ENCODE measurements around the gene ILKAP.
"Not testable (repeated sequence)": the region's sequence is repeated elsewhere in the genome, so short reads cannot be mapped to it uniquely, and the experiment has no call there.

Gene ILKAP

DNA sequence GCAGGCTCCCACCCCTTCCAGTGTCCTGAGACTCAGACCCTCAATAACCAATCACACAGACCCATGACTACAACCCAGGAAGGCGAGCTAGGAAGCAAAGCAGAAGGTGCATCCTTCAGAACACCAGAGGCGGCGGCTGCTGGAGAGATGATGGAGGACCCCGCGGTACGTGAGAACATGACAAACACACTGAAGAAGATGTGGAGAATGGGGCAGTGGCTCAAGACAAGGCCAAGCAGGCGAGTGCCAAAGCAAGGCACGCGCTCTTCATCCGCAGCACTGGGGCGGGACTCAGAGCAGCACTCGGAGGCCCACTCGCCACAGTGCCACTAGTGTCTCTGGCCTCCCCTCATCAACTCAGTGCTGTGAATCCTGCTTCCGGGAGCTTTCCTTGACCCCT, 31.1 kb downstream of the ILKAP start:
- Histone ChIP-seq H3K27ac (ENCODE audit: low read depth, low read length) (no peak overlapping the region), H3K9me2 (replicated peaks; ENCODE audit: insufficient read depth, low read length) (no peaks in the 10 kb centered on the region), H3K4me3 (ENCODE audit: insufficient read depth, low read length, poor library complexity, severe bottlenecking) (no peak overlapping the region), H3K79me2 (ENCODE audit: insufficient read depth, low read length) (no peaks in the 10 kb centered on the region), H3K4me2 (ENCODE audit: low read depth, low read length, poor library complexity, severe bottlenecking) (no peak overlapping the region), H3K36me3 (ENCODE audit: low read length) (peaks cover under 1% of the 10 kb centered on the region; the same call in 1 of the 2 replicates), H2AFZ (ENCODE audit: low read depth, low read length, severe bottlenecking) (no peak overlapping the region), H3K27me3 (ENCODE audit: low read length) (no peaks in the 10 kb centered on the region), H3K9ac (ENCODE audit: low read length) (no peak overlapping the region), H3F3A (ENCODE audit: insufficient read depth) (no peaks in the 10 kb centered on the region), H4K20me1 (ENCODE audit: low read depth, low read length) (no peaks in the 10 kb centered on the region), H3K9me3 (ENCODE audit: insufficient read depth, low read length) (no peaks in the 10 kb centered on the region)
- TF ChIP-seq, protein P1, sequence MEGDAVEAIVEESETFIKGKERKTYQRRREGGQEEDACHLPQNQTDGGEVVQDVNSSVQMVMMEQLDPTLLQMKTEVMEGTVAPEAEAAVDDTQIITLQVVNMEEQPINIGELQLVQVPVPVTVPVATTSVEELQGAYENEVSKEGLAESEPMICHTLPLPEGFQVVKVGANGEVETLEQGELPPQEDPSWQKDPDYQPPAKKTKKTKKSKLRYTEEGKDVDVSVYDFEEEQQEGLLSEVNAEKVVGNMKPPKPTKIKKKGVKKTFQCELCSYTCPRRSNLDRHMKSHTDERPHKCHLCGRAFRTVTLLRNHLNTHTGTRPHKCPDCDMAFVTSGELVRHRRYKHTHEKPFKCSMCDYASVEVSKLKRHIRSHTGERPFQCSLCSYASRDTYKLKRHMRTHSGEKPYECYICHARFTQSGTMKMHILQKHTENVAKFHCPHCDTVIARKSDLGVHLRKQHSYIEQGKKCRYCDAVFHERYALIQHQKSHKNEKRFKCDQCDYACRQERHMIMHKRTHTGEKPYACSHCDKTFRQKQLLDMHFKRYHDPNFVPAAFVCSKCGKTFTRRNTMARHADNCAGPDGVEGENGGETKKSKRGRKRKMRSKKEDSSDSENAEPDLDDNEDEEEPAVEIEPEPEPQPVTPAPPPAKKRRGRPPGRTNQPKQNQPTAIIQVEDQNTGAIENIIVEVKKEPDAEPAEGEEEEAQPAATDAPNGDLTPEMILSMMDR (IDR thresholded peaks at IDR 0.05; ENCODE audit: insufficient read depth, low read length, poor library complexity, severe bottlenecking): no peak

DNA sequence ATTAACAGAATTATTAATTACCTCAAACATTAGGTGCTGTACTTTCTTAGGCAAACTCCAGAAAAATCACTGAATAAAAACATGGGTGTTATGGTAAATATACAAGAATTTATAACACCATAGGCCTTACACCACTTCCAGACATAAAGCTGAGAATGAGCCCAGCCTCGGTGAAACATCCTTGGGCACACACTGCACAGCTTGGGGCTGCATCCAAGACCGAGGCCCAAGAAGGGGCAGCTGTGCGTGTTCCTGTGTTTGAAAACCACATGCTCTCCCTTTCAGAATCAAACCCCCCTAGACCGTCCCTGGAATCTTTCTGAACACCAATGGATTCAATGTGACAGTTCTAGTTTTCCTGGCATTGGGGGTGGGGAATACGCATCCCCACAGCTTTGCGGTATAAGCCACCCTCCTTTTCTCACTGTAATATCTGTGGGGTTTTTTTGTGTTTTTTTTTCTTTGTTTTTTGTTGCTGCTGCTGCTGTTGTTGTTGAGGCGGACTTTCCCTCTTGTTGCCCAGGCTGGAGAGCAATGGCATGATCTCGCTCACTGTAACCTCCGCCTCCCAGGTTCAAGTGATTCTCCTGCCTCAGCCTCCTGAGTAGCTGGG, 31.8 kb downstream of the ILKAP start:
- Histone ChIP-seq H3K9me2 (replicated peaks; ENCODE audit: insufficient read depth, low read length) (no peaks in the 10 kb centered on the region), H3K9me3 (ENCODE audit: insufficient read depth, low read length) (no peaks in the 10 kb centered on the region), H2AFZ (ENCODE audit: low read depth, low read length, severe bottlenecking) (no peak overlapping the region), H3K27me3 (ENCODE audit: low read length) (no peaks in the 10 kb centered on the region), H3K4me2 (ENCODE audit: low read depth, low read length, poor library complexity, severe bottlenecking) (no peak overlapping the region), H3K4me3 (ENCODE audit: insufficient read depth, low read length, poor library complexity, severe bottlenecking) (no peak overlapping the region), H3K79me2 (ENCODE audit: insufficient read depth, low read length) (no peaks in the 10 kb centered on the region), H3K9ac (ENCODE audit: low read length) (no peak overlapping the region), H3K27ac (ENCODE audit: low read depth, low read length) (no peak overlapping the region), H3F3A (ENCODE audit: insufficient read depth) (no peaks in the 10 kb centered on the region), H3K36me3 (ENCODE audit: low read length) (no peaks in the 10 kb centered on the region; the same call in 1 of the 2 replicates), H4K20me1 (ENCODE audit: low read depth, low read length) (no peaks in the 10 kb centered on the region)
- no peak for TF ChIP-seq EZH2phosphoT487 (conservative IDR thresholded peaks at IDR 0.05; ENCODE audit: low read length)
- TF ChIP-seq, protein P1 (IDR thresholded peaks at IDR 0.05; ENCODE audit: insufficient read depth, low read length, poor library complexity, severe bottlenecking): no peak

DNA sequence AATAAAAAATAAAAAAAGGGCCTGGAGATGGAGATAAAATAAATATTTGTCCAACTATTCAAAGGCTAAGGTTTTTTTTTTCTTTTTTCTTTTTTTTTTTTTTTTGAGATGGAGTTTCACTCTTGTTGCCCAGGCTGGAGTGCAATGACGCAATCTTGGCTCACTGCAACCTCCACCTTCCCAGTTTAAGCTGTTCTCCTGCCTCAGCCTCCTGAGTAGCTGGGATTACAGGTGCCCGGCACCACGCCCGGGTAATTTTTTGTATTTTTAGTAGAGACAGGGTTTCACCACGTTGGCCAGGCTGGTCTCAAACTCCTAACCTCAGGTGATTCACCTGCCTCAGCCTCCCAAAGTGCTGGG, 32.4 kb downstream of the ILKAP start:
- H3F3A ChIP-seq (ENCODE audit: insufficient read depth); H4K20me1 ChIP-seq (ENCODE audit: low read depth, low read length); H3K9me3 ChIP-seq (ENCODE audit: insufficient read depth, low read length); H3K4me2 ChIP-seq (ENCODE audit: low read depth, low read length, poor library complexity, severe bottlenecking); H2AFZ ChIP-seq (ENCODE audit: low read depth, low read length, severe bottlenecking); H3K27me3 ChIP-seq (ENCODE audit: low read length); H3K4me3 ChIP-seq (ENCODE audit: insufficient read depth, low read length, poor library complexity, severe bottlenecking); H3K9ac ChIP-seq (ENCODE audit: low read length); H3K79me2 ChIP-seq (ENCODE audit: insufficient read depth, low read length); H3K36me3 ChIP-seq (ENCODE audit: low read length); H3K27ac ChIP-seq (ENCODE audit: low read depth, low read length); H3K9me2 ChIP-seq (replicated peaks; ENCODE audit: insufficient read depth, low read length): not testable (repeated sequence)

DNA sequence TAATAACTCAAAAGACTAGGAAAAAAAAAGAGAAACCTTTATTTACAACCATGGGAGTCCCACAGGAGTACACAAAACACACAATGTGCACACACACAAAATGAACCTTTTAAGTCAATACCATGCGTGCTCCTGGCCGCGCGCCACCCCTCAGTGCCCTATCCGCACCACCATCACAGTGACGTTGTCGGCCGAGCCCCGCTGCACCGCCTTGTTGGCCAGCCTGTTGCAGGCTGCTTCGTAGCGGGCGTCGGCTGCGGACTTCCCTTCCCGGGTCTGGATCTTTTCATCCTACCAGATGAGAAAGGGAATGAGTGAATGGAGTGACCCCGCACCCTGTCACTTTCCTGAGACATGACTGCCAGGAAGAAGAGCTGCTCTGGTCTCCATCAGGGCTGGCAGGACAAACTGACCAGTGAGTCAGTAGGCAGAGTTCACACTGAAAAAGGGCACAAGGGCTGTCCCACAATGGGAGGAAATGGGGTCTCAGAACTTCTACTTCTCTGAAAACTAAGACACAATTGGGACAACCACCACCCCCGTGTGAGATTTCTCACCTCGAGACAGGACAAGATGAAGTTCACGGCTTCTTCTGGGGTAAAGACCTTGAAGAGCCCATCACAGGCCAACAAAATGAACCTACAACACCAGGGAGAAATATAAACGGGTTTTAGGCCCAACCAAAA, 33.0 kb downstream of the ILKAP start:
- Histone ChIP-seq H3K4me3 (ENCODE audit: insufficient read depth, low read length, poor library complexity, severe bottlenecking) (no peak overlapping the region), H3K9me2 (replicated peaks; ENCODE audit: insufficient read depth, low read length) (no peaks in the 10 kb centered on the region), H3F3A (ENCODE audit: insufficient read depth) (peaks cover 4% of the 10 kb centered on the region; the same call in 1 of the 2 replicates), H3K4me2 (ENCODE audit: low read depth, low read length, poor library complexity, severe bottlenecking) (no peak overlapping the region), H2AFZ (ENCODE audit: low read depth, low read length, severe bottlenecking) (no peak overlapping the region), H3K27me3 (ENCODE audit: low read length) (no peaks in the 10 kb centered on the region), H3K36me3 (ENCODE audit: low read length) (no peaks in the 10 kb centered on the region; the same call in 1 of the 2 replicates), H3K79me2 (ENCODE audit: insufficient read depth, low read length) (no peaks in the 10 kb centered on the region), H3K9me3 (ENCODE audit: insufficient read depth, low read length) (no peaks in the 10 kb centered on the region), H4K20me1 (ENCODE audit: low read depth, low read length) (no peaks in the 10 kb centered on the region), H3K27ac (ENCODE audit: low read depth, low read length) (no peak overlapping the region), H3K9ac (ENCODE audit: low read length) (no peak overlapping the region)
- TF ChIP-seq EZH2phosphoT487 (conservative IDR thresholded peaks at IDR 0.05; ENCODE audit: low read length): no peak
- TF ChIP-seq, protein P1 (IDR thresholded peaks at IDR 0.05; ENCODE audit: insufficient read depth, low read length, poor library complexity, severe bottlenecking): no peak

Data from SU-DHL-6 (cell line).